ENCODE measurements around the gene MUC5B.

Gene MUC5B

GRCh38 chr11:1193326-1194230 is 29.3 kb upstream of the MUC5B start:
- Histone ChIP-seq H3K9ac (no peak overlapping the region), H3K4me1 (no peaks in the 10 kb centered on the region), H3K9me3 (ENCODE audit: control insufficient read depth, low read length) (no peaks in the 10 kb centered on the region), H3K27me3 (ENCODE audit: control insufficient read depth, insufficient read depth, low read length) (no peaks in the 10 kb centered on the region), H3K27ac (no peak overlapping the region), H3K79me2 (no peaks in the 10 kb centered on the region), H3K4me3 (ENCODE audit: low read depth, low read length) (no peak overlapping the region), H2AFZ (no peak overlapping the region), H3K4me2 (ENCODE audit: low read length) (no peak overlapping the region), H3K36me3 (ENCODE audit: control insufficient read depth, insufficient read depth, low read length) (no peaks in the 10 kb centered on the region)
- TF ChIP-seq CTCF (IDR thresholded peaks at IDR 0.05) = no peak

GRCh38 chr11:1194231-1194976 is 28.5 kb upstream of the MUC5B start:
- no peak overlapping the region for H3K27ac ChIP-seq

GRCh38 chr11:1194977-1195681 is 27.7 kb upstream of the MUC5B start:
- H3K4me2 ChIP-seq (ENCODE audit: low read length) = no peak overlapping the region
- TF ChIP-seq CTCF (IDR thresholded peaks at IDR 0.05) = no peak
- no peaks in the 10 kb centered on the region for H3K4me1 ChIP-seq
- no peak overlapping the region for H2AFZ ChIP-seq
- no peak overlapping the region for H3K9ac ChIP-seq
- no peaks in the 10 kb centered on the region for H3K79me2 ChIP-seq
- H3K36me3 ChIP-seq (ENCODE audit: control insufficient read depth, insufficient read depth, low read length) = no peaks in the 10 kb centered on the region
- H3K9me3 ChIP-seq (ENCODE audit: control insufficient read depth, low read length) = no peaks in the 10 kb centered on the region
- H3K27ac ChIP-seq = no peak overlapping the region
- H3K4me3 ChIP-seq (ENCODE audit: low read depth, low read length) = no peak overlapping the region
- H3K27me3 ChIP-seq (ENCODE audit: control insufficient read depth, insufficient read depth, low read length) = no peaks in the 10 kb centered on the region

More at GRCh38 chr11:1194231-1194976, 28.5 kb upstream of the MUC5B start:
- Histone ChIP-seq H3K4me2 (ENCODE audit: low read length) (no peak overlapping the region), H3K4me1 (no peaks in the 10 kb centered on the region), H3K79me2 (no peaks in the 10 kb centered on the region), H3K9ac (no peak overlapping the region), H3K27me3 (ENCODE audit: control insufficient read depth, insufficient read depth, low read length) (no peaks in the 10 kb centered on the region), H2AFZ (no peak overlapping the region), H3K36me3 (ENCODE audit: control insufficient read depth, insufficient read depth, low read length) (no peaks in the 10 kb centered on the region), H3K9me3 (ENCODE audit: control insufficient read depth, low read length) (no peaks in the 10 kb centered on the region), H3K4me3 (ENCODE audit: low read depth, low read length) (no peak overlapping the region)
- TF ChIP-seq CTCF (IDR thresholded peaks at IDR 0.05) = no peak

- Histone ChIP-seq H3K27ac (no peak overlapping the region), H3K9ac (no peak overlapping the region), H3K79me2 (no peaks in the 10 kb centered on the region), H3K27me3 (ENCODE audit: control insufficient read depth, insufficient read depth, low read length) (no peaks in the 10 kb centered on the region), H3K36me3 (ENCODE audit: control insufficient read depth, insufficient read depth, low read length) (no peaks in the 10 kb centered on the region), H3K9me3 (ENCODE audit: control insufficient read depth, low read length) (no peaks in the 10 kb centered on the region), H3K4me2 (ENCODE audit: low read length) (no peak overlapping the region), H3K4me3 (ENCODE audit: low read depth, low read length) (no peak overlapping the region), H2AFZ (no peak overlapping the region), H3K4me1 (no peaks in the 10 kb centered on the region)
- TF ChIP-seq CTCF (IDR thresholded peaks at IDR 0.05) = no peak
These were observed 27.0 kb upstream of the MUC5B start for GRCh38 chr11:1195682-1196515.
